HCT116 (cell line): ENCODE results near the gene CCDC192. TPM values are rescaled to one million over a fixed set of nuclear protein-coding genes. Genes with fewer than 3 reads are reported as not detected.

Experiments
- ATAC-seq: fragments of 200-7000 bp; cut with Tn5 transposase; 2 replicates; pipeline ENCODE4 v1.9.1; 2020; ENCODE audit warnings: mild to moderate bottlenecking, moderate library complexity
- BruUV-seq: library from RNA; stranded (reverse); fragments of 400-500 nt; replicated peaks from 2 replicates; lab custom pipeline; 2021; lab: Mats Ljungman, UMichigan
- CTCF ChIA-PET: fragments of 300-600 bp; sonication (Branson Sonifier 250); formaldehyde crosslinking; loops from one replicate; lab custom pipeline; 2021; ENCODE audit warnings: antibody characterized with exemption; lab: Charles Lee
- POLR2A ChIA-PET: fragments of 300-600, 350-600 bp; sonication (Branson Sonifier 250); formaldehyde crosslinking; loops from one replicate; lab custom pipeline; 2021; ENCODE audit warnings: antibody characterized with exemption; lab: Charles Lee
- RAD21 ChIA-PET, 2 experiments: fragments of 300-600 bp; sonication (Branson Sonifier 250); formaldehyde crosslinking; loops; one replicate each; lab custom pipeline; 2023; ENCODE audit warnings: low total read pairs in 2 of 2; ENCODE audit not compliant: uncharacterized antibody in 2 of 2, unreplicated experiment in 2 of 2, low non-redundant PET in 1 of 2; lab: Charles Lee
- DNase-seq: peaks from one replicate; pipeline ENCODE4 v3.0.0-alpha.2; 2010; ENCODE audit warnings: low read depth, low spot score
- H2AFZ ChIP-seq: fragments of 200-600 bp; shearing (Covaris generic), sonication (generic); 2 replicates; pipeline ENCODE4 v1.6.1; 2017; ENCODE audit warnings: low read depth, mixed run types, mixed read lengths, antibody characterized with exemption, low read length; ENCODE audit not compliant: poor library complexity, severe bottlenecking
- H3K27ac ChIP-seq: 2 replicates; pipeline ENCODE4 v1.5.1; 2012; ENCODE audit warnings: low read depth, low read length
- H3K27me3 ChIP-seq: fragments of 200-600 bp; sonication (generic); 2 replicates; pipeline ENCODE4 v1.6.1; 2016; ENCODE audit warnings: mixed run types, low read length, mixed read lengths; ENCODE audit not compliant: insufficient read depth
- H3K36me3 ChIP-seq, 2 experiments: fragments of 200-500 bp in 1 of 2; fragments of 200-600 bp in 1 of 2; sonication (Bioruptor generic) in 1 of 2; sonication (generic) in 1 of 2; 2 replicates each; pipeline versions ENCODE4 v1.5.1 to v1.6.1; 2014 to 2016; ENCODE audit warnings: low read length in 2 of 2, inconsistent platforms in 1 of 2, mixed read lengths in 1 of 2, mixed run types in 1 of 2; ENCODE audit not compliant: insufficient read depth in 2 of 2, control insufficient read depth in 1 of 2
- H3K4me1 ChIP-seq, 2 experiments: fragments of 200-600 bp in 1 of 2; sonication (generic) in 1 of 2; 2 replicates each; pipeline versions ENCODE4 v1.5.1 to v1.6.1; 2012 to 2017; ENCODE audit warnings: low read length in 2 of 2, inconsistent platforms in 1 of 2, mild to moderate bottlenecking in 1 of 2, mixed read lengths in 1 of 2, mixed run types in 1 of 2, moderate library complexity in 1 of 2; ENCODE audit not compliant: insufficient read depth in 2 of 2, control insufficient read depth in 1 of 2
- H3K4me2 ChIP-seq: fragments of 200-600 bp; sonication (generic); 2 replicates; pipeline ENCODE4 v1.6.1; 2017; ENCODE audit warnings: mixed run types, low read length, mixed read lengths
- H3K4me3 ChIP-seq, 2 experiments: fragments of 200-600 bp in 1 of 2; sonication (generic) in 1 of 2; replicated peaks in 1 of 2; 2 replicates each; pipeline ENCODE4 v1.5.1; 2011 to 2016; ENCODE audit warnings: low read length in 2 of 2, control low read depth in 1 of 2, low read depth in 1 of 2, mild to moderate bottlenecking in 1 of 2, mixed read lengths in 1 of 2, mixed run types in 1 of 2
- H3K79me2 ChIP-seq: fragments of 200-600 bp; sonication (generic); 2 replicates; pipeline ENCODE4 v1.6.1; 2017; ENCODE audit warnings: mild to moderate bottlenecking, mixed run types, low read length, moderate library complexity, mixed read lengths; ENCODE audit not compliant: insufficient read depth
- H3K9ac ChIP-seq: fragments of 200-600 bp; sonication (generic); 2 replicates; pipeline ENCODE4 v1.6.1; 2016; ENCODE audit warnings: low read length, mixed read lengths
- H3K9me2 ChIP-seq: fragments of 200-600 bp; sonication (generic), shearing (Covaris generic); 2 replicates; pipeline ENCODE4 v1.6.1; 2017; ENCODE audit warnings: mixed run types, mild to moderate bottlenecking, moderate library complexity; ENCODE audit not compliant: insufficient read depth
- H3K9me3 ChIP-seq, 2 experiments: fragments of 200-500 bp in 1 of 2; fragments of 200-600 bp in 1 of 2; sonication (Bioruptor generic) in 1 of 2; sonication (generic) in 1 of 2; 2 replicates each; pipeline ENCODE4 v1.6.1; 2014 to 2017; ENCODE audit warnings: low read length in 2 of 2, mixed read lengths in 2 of 2, inconsistent platforms in 1 of 2, low read depth in 1 of 2, mild to moderate bottlenecking in 1 of 2, mixed run types in 1 of 2, moderate library complexity in 1 of 2; ENCODE audit not compliant: control insufficient read depth in 1 of 2, insufficient read depth in 1 of 2
- H4K20me1 ChIP-seq: fragments of 200-600 bp; sonication (generic), shearing (Covaris generic); 2 replicates; pipeline ENCODE4 v1.6.1; 2017; ENCODE audit warnings: mixed run types, mild to moderate bottlenecking, moderate library complexity; ENCODE audit not compliant: insufficient read depth
- CBX3 ChIP-seq: IDR thresholded peaks from 2 replicates; pipeline ENCODE4 v1.6.1; 2012; ENCODE audit warnings: low read depth
- EZH2 ChIP-seq: fragments of 200-600 bp; sonication (generic); IDR thresholded peaks from 2 replicates; pipeline ENCODE4 v1.6.1; 2017; ENCODE audit warnings: antibody characterized with exemption, mixed run types
- EZH2phosphoT487 ChIP-seq: fragments of 200-600 bp; IDR thresholded peaks from 2 replicates; pipeline ENCODE4 v1.6.1; 2018; ENCODE audit warnings: antibody characterized with exemption, borderline replicate concordance
- FOSL1 ChIP-seq: IDR thresholded peaks from 2 replicates; pipeline ENCODE4 v1.6.1; 2012; ENCODE audit warnings: low read depth
- JUND ChIP-seq: IDR thresholded peaks from 2 replicates; pipeline ENCODE4 v1.6.1; 2012
- MAX ChIP-seq: IDR thresholded peaks from 2 replicates; pipeline ENCODE4 v1.6.1; 2012
- POLR2AphosphoS5 ChIP-seq: IDR thresholded peaks from 2 replicates; pipeline ENCODE4 v1.6.1; 2011; ENCODE audit warnings: mild to moderate bottlenecking, low read depth, low read length, moderate library complexity
- REST ChIP-seq: IDR thresholded peaks from 2 replicates; pipeline ENCODE4 v1.6.1; 2012; ENCODE audit warnings: low read depth
- SP1 ChIP-seq: IDR thresholded peaks from 2 replicates; pipeline ENCODE4 v1.6.1; 2012; ENCODE audit warnings: low read depth
- SRF ChIP-seq: IDR thresholded peaks from 2 replicates; pipeline ENCODE4 v1.6.1; 2012; ENCODE audit warnings: low read depth
- TCF7L2 ChIP-seq: IDR thresholded peaks from 2 replicates; pipeline ENCODE4 v1.7.0; 2011; ENCODE audit warnings: borderline replicate concordance, inconsistent platforms; ENCODE audit not compliant: insufficient read depth, insufficient read length; ENCODE audit errors: extremely low read depth
- YY1 ChIP-seq: IDR thresholded peaks from 2 replicates; pipeline ENCODE4 v1.6.1; 2011; ENCODE audit warnings: low read length, low read depth, moderate library complexity, mild to moderate bottlenecking; ENCODE audit not compliant: insufficient replicate concordance; ENCODE audit errors: extremely low read depth
- ZNF274 ChIP-seq: fragments of 200-500 bp; sonication (Bioruptor generic); IDR thresholded peaks from 2 replicates; pipeline ENCODE4 v1.6.1; 2014; ENCODE audit warnings: mild to moderate bottlenecking, low read depth, low read length, inconsistent platforms
- intact Hi-C: fragments of 100-400 bp; cut with micrococcal nuclease; formaldehyde crosslinking; loops from 2 replicates; pipeline ENCODE4 v1.10.0; 2022
- total RNA-seq: library from RNA; stranded (reverse); gene quantifications from one replicate; pipeline ENCODE4 v1.2.1, GENCODE V29; 2021; ENCODE audit not compliant: unreplicated experiment

Gene CCDC192
- total RNA-seq, 1 experiment from 2014 or later = not detected

- H3K9me2 ChIP-seq = no peaks in the 10 kb centered on the region
- no peak overlapping the region for H3K4me2 ChIP-seq
- intact Hi-C loops = loop anchor here (10.0 kb wide), 1 partner anchor 306 kb away; no protein-coding TSS in a partner anchor
- no peak overlapping the region for H2AFZ ChIP-seq
- H3K27me3 ChIP-seq = no peaks in the 10 kb centered on the region
- H3K4me3 ChIP-seq = no peak overlapping the region
- no peaks in the 10 kb centered on the region for H3K36me3 ChIP-seq
- ChIA-PET POLR2A (no interaction called here), RAD21 (no interaction called here), CTCF (no interaction called here)
- no peak overlapping the region for H3K9ac ChIP-seq
- no peaks in the 10 kb centered on the region for H3K9me3 ChIP-seq
- no peak for TF ChIP-seq POLR2AphosphoS5
- TF ChIP-seq FOSL1 = no peak
- TF ChIP-seq MAX = no peak
- no peak for TF ChIP-seq EZH2phosphoT487
- TF ChIP-seq SRF = no peak
- TF ChIP-seq CBX3 = no peak
- TF ChIP-seq SP1 = no peak
- TF ChIP-seq REST = no peak
- TF ChIP-seq ZNF274 = no peak
- no peak for TF ChIP-seq YY1
- TF ChIP-seq JUND = no peak
- no peak for TF ChIP-seq EZH2
- TF ChIP-seq TCF7L2 = no peak
- no peaks in the 10 kb centered on the region for H3K79me2 ChIP-seq
- peaks cover 4 to 8% of the 10 kb centered on the region in 2 experiments for H3K4me1 ChIP-seq
- BruUV-seq = no TSS peak
- no peak overlapping the region for H3K27ac ChIP-seq
- no peaks in the 10 kb centered on the region for H4K20me1 ChIP-seq
- no peak for DNase-seq
- ATAC-seq = no peak
These were observed 167.7 kb downstream of the CCDC192 start for GRCh38 chr5:127870914-127871313.
